EH (cell line): ENCODE data around the gene EHD1.

Experiments
- DNase-seq: peaks from one replicate; pipeline ENCODE4 v3.0.0-alpha.2; 2015; ENCODE audit warnings: low read depth

The EHD1 gene

DNA sequence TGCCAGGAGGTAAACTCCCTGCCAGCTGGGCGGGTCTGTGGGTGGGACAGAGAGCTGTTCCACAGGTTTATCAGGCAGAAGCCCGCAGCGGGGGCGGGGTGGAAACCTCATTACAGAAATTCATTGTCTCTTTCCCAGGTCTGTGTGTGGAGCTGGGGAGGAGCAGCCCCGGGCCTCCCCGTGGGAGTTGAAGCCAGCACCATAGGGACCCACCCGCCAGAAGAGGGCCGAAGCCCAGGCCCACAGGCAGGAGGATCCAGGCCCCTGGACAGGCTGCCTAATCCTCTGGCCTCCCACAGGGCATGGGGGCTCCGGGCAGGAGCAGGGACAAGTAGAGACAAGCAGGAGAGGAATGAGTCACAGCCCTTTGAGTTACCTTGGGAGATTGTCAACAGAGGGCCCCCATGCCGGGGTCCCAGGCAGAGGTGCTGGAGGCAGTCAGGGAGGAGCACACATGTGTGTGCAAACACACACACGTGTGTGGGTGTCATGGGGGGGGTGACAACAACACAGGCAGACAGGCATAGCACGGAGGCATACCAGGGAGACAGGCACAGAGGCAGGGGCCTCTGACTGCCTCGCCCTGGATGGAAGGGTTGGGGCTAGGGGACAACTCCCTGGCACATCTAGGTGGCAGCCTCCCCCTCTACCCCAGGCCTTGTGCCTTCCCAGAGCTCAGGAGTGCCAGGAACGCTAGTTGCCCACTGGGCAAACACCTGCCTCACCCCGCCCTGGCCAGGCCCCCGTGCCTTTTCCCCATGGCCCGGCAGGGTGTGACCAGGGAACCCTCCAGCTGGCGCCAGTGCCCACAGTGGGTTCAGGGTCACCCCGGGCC, 35.4 kb downstream of the EHD1 start:
- DNase-seq, result no peak

DNA sequence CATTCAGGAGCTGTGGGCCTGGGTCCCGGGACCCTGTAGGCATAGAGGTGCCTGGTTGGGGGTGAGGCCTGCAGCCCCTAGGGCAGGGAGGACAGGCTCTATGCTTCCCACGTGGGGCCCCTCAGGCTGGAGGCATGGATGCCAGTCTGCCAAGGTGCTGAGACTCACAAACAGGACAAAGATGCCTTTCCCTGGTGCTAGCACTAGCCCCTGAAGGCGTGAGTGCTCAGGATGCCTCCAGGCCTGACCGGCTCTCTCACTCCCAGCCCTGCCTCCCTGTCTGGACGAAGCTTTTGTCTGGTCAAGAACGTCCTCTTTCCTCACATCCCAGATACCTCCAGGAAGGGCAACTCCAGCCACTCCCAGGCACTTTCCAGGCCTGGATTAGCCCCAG, 36.1 kb downstream of the EHD1 start:
- DNase-seq, result no peak

DNA sequence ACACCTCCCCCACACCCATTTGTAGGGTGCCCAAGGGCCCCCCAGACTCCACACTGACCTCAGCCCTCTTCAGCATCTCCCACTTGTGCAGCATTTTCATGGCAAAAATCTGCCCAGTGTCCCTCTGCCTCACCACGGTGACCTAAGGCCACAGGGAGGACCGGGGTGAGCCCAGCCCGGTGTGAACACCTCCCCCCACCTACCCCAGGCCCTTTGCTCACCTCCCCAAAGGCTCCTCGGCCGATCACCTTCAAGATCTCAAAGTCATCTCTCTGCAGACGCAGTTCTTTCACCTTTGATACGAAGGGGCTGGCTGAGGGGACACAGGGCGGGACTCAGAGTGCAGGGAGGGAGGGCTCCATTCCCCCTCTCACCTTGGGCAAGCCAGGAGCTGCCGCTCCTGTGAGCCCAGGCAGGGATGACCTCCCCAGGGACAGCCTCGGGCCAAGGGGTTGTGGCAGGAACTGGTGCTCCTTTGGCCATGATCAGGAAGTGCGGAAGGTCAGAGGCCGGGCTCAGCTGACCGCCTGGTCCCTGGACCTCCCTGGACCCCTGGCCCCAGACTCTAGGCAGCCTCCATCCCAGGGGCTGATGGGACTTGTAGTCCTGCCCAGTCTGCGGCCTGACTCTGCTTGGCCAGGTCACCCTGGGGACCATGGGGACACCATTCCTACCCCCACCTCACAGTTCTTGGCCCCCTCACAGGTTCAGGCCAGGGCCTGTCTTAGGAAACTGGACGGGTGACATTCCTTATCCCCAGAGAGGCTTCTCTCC, 36.6 kb downstream of the EHD1 start:
- no peak for DNase-seq

DNA sequence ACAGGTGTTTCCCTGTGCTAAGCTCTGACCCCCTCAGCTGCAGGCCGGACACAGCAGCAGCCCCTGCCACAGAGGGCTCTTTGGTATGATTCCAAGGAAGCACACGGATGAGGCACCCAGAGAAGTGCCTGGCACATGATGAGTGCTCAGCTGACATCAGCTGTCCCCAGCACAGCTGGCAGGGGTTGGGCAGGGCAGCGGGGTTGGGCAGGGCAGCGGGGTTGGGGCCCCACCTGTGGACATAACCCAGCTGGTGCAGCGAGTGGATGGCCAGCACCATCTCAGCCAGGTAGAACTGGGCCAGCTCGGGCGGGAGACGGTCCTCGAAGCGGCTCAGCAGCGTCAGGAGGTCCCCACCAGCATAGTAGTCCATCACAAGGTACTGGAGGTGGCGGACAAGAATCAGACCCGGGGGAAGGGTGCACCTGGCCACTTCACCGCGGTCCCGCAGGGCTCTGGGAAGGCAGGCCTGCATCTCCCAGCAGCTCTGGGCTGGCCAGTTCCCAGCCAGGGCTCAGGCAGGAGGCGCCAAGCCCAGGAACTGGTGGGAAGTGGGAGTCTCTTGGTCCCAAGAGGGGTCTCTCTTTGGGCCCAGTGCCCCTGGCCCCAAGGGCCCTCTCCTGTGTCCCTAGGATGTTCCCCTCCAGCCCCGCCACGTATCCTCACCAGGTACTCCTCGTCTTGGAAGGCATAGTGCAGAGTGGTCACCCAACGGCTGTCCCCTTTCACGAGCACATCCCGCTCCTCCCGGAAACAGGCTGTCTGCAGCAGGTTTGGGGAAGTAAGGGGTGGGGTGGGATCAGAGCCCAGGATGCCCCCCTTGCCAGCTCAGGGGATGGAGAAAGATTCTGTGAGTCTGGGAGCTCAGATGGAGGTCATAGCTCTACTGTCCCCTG, 38.3 kb downstream of the EHD1 start:
- DNase-seq, result no peak

DNA sequence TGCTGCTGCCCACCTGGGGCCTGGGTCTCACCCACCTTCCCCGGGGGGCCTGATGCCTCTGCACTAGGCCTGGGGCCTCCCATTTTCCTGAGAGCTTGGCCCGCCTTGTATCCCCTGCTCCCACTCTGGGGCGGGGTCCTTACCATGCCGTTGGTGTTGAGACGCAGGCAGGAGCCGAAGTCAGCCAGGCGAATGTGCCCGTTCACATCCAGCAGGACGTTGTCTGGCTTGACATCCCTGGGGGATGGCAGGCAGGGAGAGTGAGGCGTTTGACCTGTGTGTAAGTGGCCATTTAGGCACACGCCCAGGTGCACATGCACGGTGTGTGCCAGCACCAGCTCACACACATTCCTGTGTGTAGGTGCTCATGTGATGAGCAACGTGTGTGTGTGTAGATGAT, 39.1 kb downstream of the EHD1 start:
- DNase-seq, result no peak

DNA sequence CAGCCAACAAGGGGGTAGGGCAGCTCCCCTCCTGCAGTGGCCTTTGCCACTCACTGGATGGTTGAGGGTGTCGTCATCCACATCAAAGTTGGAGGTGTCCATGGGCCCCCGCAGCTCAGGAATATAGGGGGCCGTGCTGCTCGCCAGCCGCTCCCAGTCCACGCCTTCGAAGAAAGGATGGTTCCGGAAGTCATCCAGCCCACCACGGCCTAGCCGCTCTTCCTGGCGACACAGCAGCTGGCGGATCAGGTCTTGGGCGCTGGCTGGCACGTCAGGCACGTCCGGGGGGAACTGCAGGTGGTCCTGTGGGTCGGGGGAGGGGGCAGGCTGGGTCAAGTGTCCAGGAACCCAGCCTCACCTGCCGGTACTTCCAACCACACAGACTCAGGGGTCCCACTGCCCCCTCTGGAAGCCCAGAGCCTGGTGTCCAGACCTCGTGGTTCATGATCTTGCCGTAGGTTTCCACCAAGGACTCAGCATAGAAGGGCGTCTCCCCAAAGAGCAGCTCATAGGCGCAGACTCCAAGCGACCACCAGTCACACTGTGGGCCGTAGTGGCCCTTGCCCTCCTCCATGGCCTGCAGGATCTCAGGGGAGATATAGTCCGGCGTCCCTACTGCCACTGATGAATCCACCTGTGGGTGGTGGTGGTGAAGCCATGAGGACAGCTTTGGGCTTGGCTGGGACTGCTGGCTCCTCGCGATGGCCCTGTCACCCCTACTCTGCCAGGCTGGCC, 39.7 kb downstream of the EHD1 start:
- no peak for DNase-seq

DNA sequence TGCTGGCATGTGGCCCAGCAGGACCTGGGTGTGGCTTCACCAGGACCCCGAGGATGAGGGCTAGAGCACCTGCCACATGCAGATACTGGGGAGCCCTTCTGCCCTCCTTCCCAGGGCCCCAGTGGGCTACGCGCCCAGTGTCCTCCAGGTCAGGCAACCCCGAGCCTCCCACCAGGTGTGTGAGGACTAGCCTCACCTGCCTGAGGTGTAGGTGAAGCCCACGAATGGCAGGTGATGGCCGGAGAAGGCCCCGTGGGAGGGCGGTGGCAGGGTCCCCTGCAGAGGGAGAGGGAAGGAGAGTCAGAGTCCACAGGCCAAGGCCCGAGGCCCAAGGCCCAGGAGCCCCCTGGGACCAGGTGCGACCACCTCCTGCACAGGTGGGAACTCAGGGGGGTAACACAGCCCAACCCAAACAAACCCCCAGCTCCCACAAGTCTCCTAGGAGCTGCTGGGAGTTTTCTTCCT, 40.5 kb downstream of the EHD1 start:
- DNase-seq, result no peak

DNA sequence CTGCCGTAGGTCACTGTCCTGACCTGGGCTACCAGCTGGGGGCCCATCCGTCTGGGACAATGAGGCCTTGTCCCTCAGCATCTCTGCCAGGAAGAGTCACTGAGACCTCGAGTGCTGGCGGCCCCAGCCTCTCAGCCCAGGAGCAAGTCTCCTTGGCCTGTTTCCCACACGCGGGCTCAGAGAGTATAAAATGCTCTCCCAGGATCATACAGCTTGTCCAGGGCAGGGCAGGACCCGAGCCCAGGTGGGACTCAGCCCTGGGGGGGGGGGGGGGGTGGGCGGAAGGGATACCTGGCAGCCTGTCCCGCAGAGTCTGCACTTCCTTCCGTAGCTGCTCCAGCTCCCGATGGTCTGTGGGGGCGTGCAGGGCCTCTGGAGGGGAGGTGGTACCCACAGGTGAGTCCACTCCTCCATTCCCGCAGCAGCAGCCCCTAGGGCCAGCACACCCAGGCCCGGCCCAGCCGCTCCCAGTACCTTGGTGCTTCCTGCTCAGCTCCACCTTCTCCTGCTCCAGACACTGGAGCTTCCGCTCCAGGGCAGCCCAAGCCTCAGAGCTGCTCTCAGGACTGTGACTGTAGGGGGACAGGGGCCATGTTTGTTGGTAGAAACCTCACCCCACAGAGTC, 41.9 kb downstream of the EHD1 start:
- no peak for DNase-seq

DNA sequence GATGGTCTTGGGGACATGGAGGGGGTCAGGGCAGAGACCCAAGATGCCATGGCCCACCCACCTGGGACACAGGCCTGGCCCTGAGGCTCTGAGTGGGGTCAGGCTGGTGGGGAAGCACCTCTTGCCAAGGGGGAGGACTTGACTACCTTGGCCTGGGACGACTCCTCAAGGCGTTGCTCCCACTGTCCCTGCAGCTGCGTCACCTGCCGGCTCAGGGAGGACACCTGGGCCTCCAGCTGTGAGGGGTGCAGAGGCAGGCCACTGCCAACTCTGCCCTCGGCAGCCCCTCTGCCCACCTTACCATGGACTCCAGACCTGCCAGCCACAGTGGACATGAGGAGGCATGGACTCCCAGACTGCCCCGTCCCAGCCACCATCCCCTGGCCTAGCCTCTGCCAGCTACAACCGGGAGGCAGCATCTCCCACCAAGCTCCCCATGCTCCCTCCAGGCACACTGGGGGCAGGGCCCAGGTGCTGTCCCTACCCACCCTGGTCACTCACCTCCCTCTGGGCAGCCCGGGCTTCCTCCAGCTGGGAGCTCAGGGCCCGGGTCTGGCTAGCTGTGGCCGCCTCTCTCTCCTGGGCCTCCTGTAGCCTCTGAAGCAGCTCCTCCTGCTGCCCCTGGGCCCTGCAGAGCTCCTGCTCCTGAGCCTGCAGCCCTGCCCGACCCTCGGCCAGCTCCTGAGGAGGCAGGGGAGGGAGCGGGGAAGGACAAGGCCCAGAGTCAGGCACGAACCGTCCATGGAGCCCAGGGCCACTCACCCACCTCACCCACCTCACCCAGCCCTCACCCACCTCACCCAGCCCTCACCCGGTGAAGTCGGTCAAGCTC, 42.6 kb downstream of the EHD1 start:
- DNase-seq, result no peak

DNA sequence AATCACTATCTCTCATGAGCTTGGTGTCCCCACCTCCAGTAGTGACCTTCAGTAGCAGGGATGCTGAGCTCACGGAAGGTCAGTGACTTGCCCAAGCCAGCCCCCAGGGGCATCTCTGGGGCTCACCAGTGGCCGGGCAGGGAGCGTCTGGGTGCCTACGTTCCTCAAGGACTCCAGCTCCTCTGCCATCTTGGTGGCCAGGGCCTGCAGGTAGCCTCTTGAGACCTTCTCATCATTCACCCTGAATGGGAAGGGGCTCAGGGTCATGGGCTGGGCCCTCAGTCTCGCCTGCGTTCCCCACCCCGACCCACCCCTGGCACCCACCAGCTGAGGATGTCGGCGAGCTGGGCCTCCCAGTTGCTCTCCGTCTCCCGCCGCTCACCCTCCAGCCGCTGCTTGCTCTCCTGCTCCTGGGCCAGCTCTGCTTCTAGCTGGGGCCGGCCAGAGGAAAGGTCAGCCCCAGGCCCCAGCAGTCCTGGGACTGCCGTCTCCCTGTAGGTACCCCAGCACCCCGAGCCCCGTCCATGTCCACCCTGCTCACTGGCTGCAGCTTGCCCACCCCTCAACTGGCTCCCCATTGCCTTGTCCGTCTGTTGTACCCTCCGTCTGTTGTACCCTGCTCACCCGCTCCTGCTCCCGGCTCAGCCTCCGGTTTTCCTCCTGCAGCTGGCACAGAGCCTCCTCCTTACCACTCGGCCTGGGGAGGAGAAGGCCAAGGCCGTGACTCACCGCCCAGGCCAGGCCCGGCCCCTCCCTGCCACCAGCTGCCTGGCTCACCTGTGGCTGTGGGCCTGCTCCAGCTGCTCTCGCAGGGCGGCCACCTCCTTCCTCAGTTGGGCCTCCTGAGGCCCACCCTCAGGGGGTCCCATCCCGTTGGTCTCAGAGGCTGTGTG, 43.5 kb downstream of the EHD1 start:
- peak; percentile 66 for DNase-seq

DNA sequence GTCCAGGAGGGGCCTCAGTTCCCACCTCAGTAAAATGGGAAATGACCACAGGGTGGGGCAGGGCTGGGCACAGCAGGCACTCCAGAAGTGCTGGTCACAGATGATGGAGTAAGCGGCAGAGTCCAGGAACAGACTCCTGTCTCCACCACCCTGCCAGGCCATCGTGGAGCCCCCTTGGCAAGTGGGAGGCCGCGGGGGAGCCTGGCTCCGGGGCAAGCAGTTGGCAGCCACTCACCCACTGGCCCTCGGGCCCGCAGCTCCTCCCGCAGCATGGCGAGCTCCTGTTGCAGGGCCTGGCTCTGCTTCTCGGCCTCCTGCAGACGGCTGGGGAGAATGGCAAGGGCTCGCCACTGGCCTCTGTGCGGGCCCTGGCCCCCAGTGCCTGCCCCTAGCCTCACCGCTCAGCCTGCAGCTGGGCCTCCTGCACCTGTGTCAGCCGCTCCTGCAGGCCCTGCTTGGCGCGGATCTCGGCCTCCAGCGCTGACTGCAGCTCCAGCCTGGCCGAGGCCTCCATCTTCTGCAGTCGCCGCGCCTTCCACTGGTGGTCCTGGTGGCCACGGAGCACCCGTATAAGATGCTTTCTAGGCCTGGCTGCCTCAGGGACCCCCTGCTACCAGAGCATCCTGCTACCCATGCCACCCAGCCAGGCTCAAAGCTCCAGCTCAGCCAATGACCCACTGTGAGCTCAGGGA, 44.2 kb downstream of the EHD1 start:
- no peak for DNase-seq

DNA sequence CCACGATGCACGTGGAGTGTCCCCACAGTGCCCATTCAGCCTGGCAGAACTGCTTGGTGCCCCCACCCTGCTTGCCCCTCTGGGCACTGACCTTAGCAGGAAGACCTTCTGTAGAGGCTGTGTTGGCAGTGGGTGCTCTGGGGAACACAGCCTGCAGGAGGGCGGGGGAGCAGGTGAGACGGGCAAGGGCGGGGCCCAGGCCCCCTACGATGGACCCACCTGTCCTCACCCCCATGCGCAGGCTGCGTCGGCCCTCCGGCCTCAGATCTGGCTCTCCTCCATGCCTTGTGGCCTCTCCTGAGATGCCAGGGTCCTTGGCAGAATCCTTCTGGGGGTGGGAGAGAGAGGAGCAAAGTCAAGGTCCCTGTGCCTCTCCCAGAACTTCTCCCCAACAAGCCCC, 44.9 kb downstream of the EHD1 start:
- DNase-seq, result no peak

DNA sequence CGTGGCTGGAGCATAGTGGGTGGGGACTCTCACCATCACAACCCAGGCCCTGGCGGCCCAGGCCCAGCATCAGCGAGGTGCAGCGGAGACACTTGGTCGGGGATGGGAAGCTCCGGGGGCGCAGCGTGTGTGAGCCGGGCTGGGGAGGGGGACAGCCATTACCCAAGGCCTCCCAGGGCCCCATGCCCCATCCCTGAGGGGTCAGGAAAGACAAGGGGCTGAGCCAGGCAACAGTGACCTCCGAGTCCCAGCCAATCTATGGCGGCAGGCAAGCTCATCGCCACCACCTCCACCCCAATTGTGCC, 45.3 kb downstream of the EHD1 start:
- no peak for DNase-seq

DNA sequence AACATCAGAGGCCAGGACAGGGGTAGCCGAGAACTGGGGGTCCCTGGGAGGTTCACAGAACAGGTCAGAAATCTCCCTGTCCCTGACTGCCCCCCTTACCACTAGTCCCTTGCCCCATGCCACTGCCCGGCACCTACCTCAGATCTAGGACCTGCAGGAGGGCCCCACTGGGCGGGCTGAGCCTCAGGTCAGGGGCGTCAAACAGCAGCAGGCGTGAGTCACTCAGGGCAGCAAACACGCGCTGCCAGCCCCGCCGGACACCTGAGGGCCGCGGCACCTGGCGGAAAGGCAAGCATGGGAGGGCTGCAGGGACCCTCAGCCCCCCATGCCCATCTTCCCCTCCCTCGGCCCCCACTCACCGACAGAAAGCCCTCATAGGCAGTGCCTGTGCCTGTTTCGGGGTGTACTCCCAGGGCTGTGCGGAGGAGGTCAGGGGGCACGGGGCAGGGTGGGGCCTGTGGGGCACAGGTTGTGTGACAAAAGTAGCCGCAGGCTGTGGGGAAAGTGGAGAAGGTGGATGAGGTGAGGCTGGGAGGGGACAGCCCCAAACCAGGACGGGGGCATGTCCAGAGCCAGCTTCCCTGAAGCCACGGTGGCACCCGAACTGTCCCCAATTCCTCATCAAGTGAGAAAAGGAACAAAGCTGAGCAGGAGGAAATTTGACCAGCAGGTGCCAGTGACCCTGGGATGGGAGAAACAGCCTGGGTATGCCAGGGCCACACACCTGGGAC, 45.8 kb downstream of the EHD1 start:
- DNase-seq, result no peak

DNA sequence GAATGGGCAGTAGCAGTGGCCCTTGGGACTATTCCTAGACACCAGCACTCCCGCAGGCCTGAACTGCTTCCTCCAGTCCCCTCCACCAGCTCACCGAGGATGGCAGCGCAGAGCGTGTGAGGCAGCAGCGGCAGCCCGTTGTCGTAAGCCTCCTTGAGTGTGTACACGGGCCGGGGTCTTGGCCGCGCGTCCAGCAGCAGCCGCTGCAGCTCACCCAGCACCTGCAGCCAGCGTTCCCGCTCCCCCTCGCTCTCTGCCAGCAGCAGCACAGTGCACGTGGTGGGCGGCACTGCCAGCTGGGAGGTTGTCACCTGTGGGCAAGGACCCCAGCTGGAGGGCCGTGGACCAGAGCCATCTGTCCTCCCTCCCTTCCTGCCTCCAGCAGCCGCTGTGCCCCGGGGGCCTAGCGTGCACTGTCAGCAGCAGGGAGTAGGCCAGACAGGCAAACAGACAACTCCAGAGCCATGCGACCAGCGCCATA, 47.0 kb downstream of the EHD1 start:
- no peak for DNase-seq

DNA sequence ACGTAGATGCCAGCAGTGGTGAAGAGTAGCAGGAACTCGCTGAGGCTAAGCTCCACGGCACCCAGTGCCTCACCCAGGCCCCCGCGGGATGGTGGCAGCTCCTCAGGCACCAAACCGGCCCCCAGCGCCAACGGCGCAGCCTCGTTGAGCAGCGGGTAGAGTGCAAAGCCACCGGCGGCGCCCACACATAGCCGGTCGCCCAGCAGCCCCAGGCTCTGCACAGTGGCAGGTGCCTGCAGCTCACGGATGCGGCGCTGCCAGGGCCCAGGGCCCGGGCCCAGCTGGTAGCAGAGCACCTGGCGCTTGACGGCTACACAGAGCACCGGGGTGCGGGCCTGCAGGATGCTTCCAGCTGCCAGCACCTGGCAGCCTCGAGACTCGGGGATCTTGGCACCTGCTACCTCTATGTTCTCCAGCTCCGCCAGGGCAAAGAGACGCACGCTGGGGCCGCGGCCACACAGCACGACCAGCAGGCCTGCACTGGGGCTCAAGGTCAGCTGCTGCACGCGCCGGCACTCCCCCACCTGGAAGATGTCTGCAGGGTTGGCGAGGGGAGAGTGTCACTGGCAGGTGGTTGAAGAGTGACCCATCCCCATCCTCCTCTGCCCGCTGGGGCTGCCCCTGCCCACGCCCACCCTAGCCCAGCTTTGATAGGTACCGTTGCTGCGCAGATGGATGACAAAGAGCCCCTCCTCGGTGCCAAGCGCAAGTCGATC, 48.7 kb downstream of the EHD1 start:
- no peak for DNase-seq

DNA sequence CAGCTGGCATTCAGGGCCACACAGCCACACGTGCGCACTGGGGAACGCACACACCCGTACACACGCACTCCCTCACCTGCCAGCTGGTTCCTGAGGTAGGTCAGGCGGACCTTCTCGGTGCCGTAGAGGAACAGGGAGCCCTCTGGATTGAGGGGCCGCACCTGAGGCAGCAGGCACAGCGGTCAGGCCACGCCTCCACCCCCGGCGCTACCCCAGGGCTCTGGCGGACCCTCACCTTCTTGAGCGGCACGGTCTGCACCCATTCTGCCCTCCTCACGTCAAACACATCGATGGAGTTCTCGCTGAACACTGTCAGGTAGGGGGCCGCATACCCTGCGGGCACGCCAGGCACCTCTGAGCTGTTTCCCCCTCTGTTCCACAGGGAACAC, 51.0 kb downstream of the EHD1 start:
- DNase-seq, result no peak
